Cardiac muscle cell (in vitro differentiated cells and primary cell): Measurements from ENCODE around the gene PDE6A. TPM values are rescaled to one million over a fixed set of nuclear protein-coding genes. Genes with fewer than 3 reads are reported as not detected.

Experiments used
- DNase-seq, 2 donors: peaks; one replicate each; pipeline versions ENCODE4 v3.0.0 to v3.0.0-alpha.2; 2010 to 2017; ENCODE audit warnings: low read depth in 1 of 2, low spot score in 1 of 2
- H3K27ac ChIP-seq: fragments of 200-600 bp; sonication (generic); 2 replicates; pipeline ENCODE4 v1.5.1; 2016
- H3K27me3 ChIP-seq: fragments of 200-600 bp; sonication (generic); 2 replicates; pipeline ENCODE4 v1.6.0; 2016; ENCODE audit warnings: control low read depth
- H3K36me3 ChIP-seq: fragments of 200-600 bp; sonication (generic); 2 replicates; pipeline ENCODE4 v1.5.1; 2016; ENCODE audit warnings: control low read depth
- H3K4me1 ChIP-seq: fragments of 200-600 bp; sonication (generic); 2 replicates; pipeline ENCODE4 v1.8.1; 2017; ENCODE audit warnings: low read depth, mild to moderate bottlenecking, mixed run types
- H3K4me3 ChIP-seq: fragments of 200-600 bp; sonication (generic); 2 replicates; pipeline ENCODE4 v1.5.1; 2016; ENCODE audit warnings: mild to moderate bottlenecking
- H3K9me3 ChIP-seq: fragments of 200-600 bp; sonication (generic); 2 replicates; pipeline ENCODE4 v1.5.1; 2017; ENCODE audit warnings: low read depth, mild to moderate bottlenecking, control low read depth
- polyA plus RNA-seq: library from polyadenylated mRNA; unstranded; fragments of >200 nt; fragmentation: Nextera tagmentation; extraction: Ambion mirVana; gene quantifications from 2 replicates; pipeline ENCODE4 v1.2.1, GENCODE V29; 2016
- total RNA-seq: library from RNA; depleted of rRNA; stranded (reverse); fragments of >200 nt; gene quantifications from 2 replicates; pipeline ENCODE4 v1.2.3, GENCODE V29; 2016
- TF ChIP-seq, protein P1 (sequence below): IDR thresholded peaks from 2 replicates; pipeline ENCODE4 v1.5.1; 2012; ENCODE audit warnings: low read depth, mild to moderate bottlenecking, low read length

The PDE6A gene
- total and polyA plus RNA-seq, 2 experiments from 2014 or later = not detected

DNA sequence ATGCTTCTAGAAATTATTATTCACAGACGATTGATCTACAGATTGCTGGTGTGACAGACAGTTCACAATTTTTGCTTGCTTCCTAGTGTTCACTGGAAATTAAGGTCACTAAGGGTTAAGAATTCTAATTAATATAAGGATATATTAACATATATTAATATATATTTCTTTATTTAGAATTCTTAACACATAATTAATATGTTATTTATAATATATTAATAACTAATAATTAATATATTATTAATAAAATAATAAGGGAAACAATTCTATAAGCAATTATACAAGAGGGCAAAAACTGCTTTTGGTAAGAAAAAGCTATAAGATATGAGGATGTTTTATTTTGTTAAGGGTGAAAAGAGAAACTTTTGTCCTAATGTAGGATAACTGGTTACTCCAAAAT, 56.3 kb downstream of the PDE6A start:
- peak overlapping the region; percentile 15 for H3K27ac ChIP-seq
- TF ChIP-seq, protein P1, sequence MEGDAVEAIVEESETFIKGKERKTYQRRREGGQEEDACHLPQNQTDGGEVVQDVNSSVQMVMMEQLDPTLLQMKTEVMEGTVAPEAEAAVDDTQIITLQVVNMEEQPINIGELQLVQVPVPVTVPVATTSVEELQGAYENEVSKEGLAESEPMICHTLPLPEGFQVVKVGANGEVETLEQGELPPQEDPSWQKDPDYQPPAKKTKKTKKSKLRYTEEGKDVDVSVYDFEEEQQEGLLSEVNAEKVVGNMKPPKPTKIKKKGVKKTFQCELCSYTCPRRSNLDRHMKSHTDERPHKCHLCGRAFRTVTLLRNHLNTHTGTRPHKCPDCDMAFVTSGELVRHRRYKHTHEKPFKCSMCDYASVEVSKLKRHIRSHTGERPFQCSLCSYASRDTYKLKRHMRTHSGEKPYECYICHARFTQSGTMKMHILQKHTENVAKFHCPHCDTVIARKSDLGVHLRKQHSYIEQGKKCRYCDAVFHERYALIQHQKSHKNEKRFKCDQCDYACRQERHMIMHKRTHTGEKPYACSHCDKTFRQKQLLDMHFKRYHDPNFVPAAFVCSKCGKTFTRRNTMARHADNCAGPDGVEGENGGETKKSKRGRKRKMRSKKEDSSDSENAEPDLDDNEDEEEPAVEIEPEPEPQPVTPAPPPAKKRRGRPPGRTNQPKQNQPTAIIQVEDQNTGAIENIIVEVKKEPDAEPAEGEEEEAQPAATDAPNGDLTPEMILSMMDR = no peak

DNA sequence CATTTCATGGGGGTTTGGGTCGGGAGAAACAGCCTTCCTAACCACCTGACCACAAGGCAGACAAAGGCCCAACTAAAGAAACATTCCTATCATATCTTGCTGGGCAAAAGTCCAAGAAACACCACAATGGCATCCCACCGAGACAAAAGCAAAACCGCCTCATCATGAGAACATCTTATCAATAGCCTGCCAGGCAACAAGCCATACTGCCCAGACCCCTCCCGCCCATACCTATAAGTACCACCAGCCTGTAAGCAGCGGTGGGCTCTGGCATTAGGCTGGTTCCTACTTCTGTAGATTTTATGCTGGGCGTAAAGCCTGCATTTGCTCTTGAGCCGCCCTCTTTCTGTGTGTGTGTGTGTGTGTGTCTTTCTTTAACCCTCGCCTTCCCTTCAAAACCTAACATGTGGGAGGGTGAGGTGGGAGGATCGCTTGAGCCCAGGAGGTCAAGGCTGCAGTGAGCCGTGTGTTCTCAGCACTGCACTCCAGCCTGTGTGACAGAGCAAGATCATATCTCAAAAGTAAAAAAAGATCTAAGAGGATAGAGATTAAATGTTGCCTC, 56.9 kb downstream of the PDE6A start:
- no peak overlapping the region for H3K4me3 ChIP-seq
- no peaks in the 10 kb centered on the region for H3K36me3 ChIP-seq
- peak; percentile 62 to 96 for DNase-seq
- no peaks in the 10 kb centered on the region for H3K27me3 ChIP-seq
- no peaks in the 10 kb centered on the region for H3K9me3 ChIP-seq
- H3K27ac ChIP-seq = peak overlapping the region; percentile 15
- H3K4me1 ChIP-seq = peaks cover 9% of the 10 kb centered on the region
- TF ChIP-seq, protein P1 = no peak

More for the DNA sequence above, 56.3 kb downstream of the PDE6A start:
- no peaks in the 10 kb centered on the region for H3K27me3 ChIP-seq
- DNase-seq = no peak
- H3K36me3 ChIP-seq = no peaks in the 10 kb centered on the region
- H3K4me1 ChIP-seq = peaks cover 9% of the 10 kb centered on the region
- no peaks in the 10 kb centered on the region for H3K9me3 ChIP-seq
- no peak overlapping the region for H3K4me3 ChIP-seq

DNA sequence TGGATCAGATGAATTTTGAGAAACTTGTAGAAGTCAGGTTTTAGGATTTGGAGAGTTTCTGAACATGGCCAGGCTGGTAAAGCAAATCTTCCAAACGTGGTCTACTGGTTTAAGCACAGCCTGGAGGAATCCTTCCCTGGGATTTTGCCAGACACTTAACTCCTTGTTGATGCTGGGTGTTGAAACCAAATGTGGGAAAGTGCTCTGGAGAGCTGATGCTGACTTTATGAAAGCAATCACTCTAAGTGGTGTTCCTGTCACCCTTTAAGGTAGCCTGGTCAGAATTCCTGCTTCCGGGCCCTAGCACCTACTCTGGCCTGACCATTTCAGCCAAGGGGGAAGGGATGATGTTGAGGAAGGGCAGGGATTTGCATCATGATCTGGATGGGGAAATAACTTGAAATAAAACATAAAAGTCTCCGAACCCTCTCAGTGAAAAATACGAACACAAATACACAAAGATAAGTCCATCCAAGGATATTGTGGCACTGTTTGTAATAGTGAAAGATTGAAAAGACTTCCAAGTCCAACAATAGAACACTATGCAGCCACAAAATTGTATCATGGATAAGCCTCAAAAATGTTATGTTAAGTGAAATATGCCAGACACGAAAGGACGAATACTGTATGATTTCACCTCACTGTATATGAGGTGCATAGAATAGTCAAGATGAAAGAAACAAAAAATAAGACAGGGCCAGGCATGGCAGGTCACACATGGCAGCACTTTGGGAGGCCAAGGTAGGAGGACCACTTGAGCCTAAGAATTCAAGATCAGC, 57.7 kb downstream of the PDE6A start:
- TF ChIP-seq, protein P1 = no peak
- DNase-seq = peak; percentile 32 to 88
- Histone ChIP-seq H3K36me3 (no peaks in the 10 kb centered on the region), H3K27ac (peak overlapping the region; percentile 4), H3K4me3 (no peak overlapping the region), H3K4me1 (peaks cover 9% of the 10 kb centered on the region), H3K27me3 (no peaks in the 10 kb centered on the region), H3K9me3 (no peaks in the 10 kb centered on the region)

DNA sequence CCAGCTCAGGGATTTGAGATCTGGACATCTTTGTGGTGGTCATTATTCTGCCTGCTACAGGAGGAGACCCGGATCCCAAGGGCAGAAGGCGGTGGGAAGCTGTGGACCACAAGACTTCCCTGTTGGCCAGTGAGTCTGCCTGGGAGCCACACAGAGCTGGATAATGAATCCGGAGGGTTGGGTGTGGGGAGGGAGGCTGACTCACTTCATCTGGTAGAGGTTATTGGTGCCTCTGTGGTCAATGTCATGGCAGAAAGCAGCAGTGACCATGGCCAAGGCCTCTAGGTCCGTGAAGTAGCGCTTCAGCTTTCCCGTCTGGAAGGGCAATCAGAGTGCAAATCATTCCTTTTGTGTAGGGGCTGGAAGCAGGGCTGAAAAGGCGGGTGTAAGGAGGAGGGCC, 58.5 kb downstream of the PDE6A start:
- Histone ChIP-seq H3K36me3 (no peaks in the 10 kb centered on the region), H3K27ac (no peak overlapping the region), H3K4me1 (peaks cover 9% of the 10 kb centered on the region), H3K4me3 (no peak overlapping the region), H3K9me3 (no peaks in the 10 kb centered on the region), H3K27me3 (no peaks in the 10 kb centered on the region)
- DNase-seq = peak in 1 of 2 donors; percentile 46
- TF ChIP-seq, protein P1 = no peak

DNA sequence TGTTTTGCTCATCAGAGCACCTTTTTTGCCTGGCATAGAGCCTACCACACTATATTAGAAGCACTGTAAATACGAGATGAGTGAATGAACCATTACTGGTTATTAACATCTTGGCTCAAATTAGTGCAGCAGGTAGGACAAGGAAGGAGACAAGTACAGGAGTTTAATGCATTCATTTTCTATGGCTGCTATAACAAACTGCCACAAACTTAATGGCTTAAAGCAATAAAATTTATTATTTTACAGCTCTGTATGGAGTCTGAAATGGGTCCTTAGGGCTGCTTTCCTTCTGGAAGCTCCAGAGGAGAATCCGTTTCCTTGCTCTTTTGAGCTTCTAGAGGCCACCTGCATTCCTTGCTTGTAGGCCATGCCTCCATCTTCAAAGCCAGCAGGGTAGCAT, 59.1 kb downstream of the PDE6A start:
- no peaks in the 10 kb centered on the region for H3K36me3 ChIP-seq
- TF ChIP-seq, protein P1 = no peak
- no peaks in the 10 kb centered on the region for H3K9me3 ChIP-seq
- H3K4me1 ChIP-seq = peaks cover 9% of the 10 kb centered on the region
- H3K27ac ChIP-seq = no peak overlapping the region
- no peak for DNase-seq
- H3K27me3 ChIP-seq = no peaks in the 10 kb centered on the region
- no peak overlapping the region for H3K4me3 ChIP-seq
